Measurements from ENCODE around the gene BOK.

Gene BOK

GRCh38 chr2:241619597-241620418 is 61.3 kb downstream of the BOK start:
- no peak for DNase-seq (ENCODE audit: low read depth in 3 of 3)

- DNase-seq (ENCODE audit: low read depth in 3 of 3): no peak
Observed at GRCh38 chr2:241620419-241620769, 61.8 kb downstream of the BOK start.
